Right lobe of liver (tissue), 6 donors: ENCODE measurements around the gene ILDR2. TPM values are rescaled to one million over a fixed set of nuclear protein-coding genes. Genes with fewer than 3 reads are reported as not detected.

Source experiments
- ATAC-seq, 4 donors: fragments of 200-7000 bp; cut with Tn5 transposase; one replicate each; pipeline ENCODE4 v1.9.1; 2020; ENCODE audit warnings: mild to moderate bottlenecking in 4 of 4, moderate library complexity in 4 of 4
- DNase-seq, 3 donors: peaks; one replicate each; pipeline ENCODE4 v3.0.0-alpha.2; 2020
- H3K27ac ChIP-seq, 3 donors: fragments of 200-600 bp; one replicate each; pipeline ENCODE4 v1.8.0; 2022
- H3K27me3 ChIP-seq, 2 donors: fragments of 200-600 bp; one replicate each; pipeline ENCODE4 v1.8.0; 2022
- H3K36me3 ChIP-seq, 4 donors: fragments of 200-600 bp; sonication (generic) in 1 of 4; one replicate each; pipeline versions ENCODE4 v1.5.1 to v1.8.0; 2017 to 2022; ENCODE audit warnings: control low read depth in 1 of 4
- H3K4me1 ChIP-seq, 4 donors: fragments of 200-600 bp; sonication (generic) in 1 of 4; one replicate each; pipeline versions ENCODE4 v1.5.1 to v1.8.0; 2017 to 2022; ENCODE audit warnings: control low read depth in 1 of 4
- H3K4me3 ChIP-seq, 3 donors: fragments of 200-600 bp; one replicate each; pipeline ENCODE4 v1.8.0; 2022
- H3K9me3 ChIP-seq, 4 donors: fragments of 200-600 bp; sonication (generic) in 1 of 4; one replicate each; pipeline versions ENCODE4 v1.5.1 to v1.8.0; 2017 to 2022; ENCODE audit warnings: control low read depth in 1 of 4
- POLR2A ChIP-seq: fragments of 450-650 bp; IDR thresholded peaks from one replicate; pipeline ENCODE4 v1.6.1; 2017; ENCODE audit warnings: antibody characterized with exemption, mild to moderate bottlenecking
- WGBS: methylation state at CpG from one replicate; pipeline ENCODE4 v1.1.6; 2018; ENCODE audit warnings: low coverage, low lambda C conversion rate; ENCODE audit not compliant: insufficient coverage; ENCODE audit errors: missing lambda C conversion rate; 5-methylcytosine and 5-hydroxymethylcytosine counted together
- intact Hi-C, 2 donors: fragments of 100-400 bp; cut with DNase I; formaldehyde crosslinking; loops; one replicate each; pipeline versions ENCODE4 v1.11.2 to v1.14.1; 2022
- long read RNA-seq: library from polyadenylated mRNA; unstranded; transcript quantifications from one replicate; pipeline ENCODE4 v2.0.0, GENCODE V29; 2019
- total RNA-seq, 6 experiments: library from RNA; depleted of rRNA in 2 of 6; stranded (reverse); fragments of >200 nt in 2 of 6; fragmentation: NEBNext Ultra II Directional in 3 of 6; extraction: Animal tissue kit (Norgen Biotek cat#: 25700) in 3 of 6; gene quantifications; one replicate each; pipeline versions ENCODE4 v1.1.0 to v1.2.4, GENCODE V29; 2016 to 2023
- TF ChIP-seq, protein P1 (sequence below), 4 donors: fragments of 200-600 bp in 3 of 4; fragments of 450-650 bp in 1 of 4; IDR thresholded peaks; one replicate each; pipeline versions ENCODE4 v1.5.1 to v1.8.0; 2016 to 2022; ENCODE audit warnings: antibody characterized with exemption in 4 of 4, mild to moderate bottlenecking in 2 of 4
- donor health status: DM: no; HTN: yes; CAD: no.
- donor health status: DM: no; HTN: no; CAD: no.
- donor health status: DM: no; HTN: no; CAD: no.
- donor health status: DM: no; HTN: yes; CAD: no.
- donor health status: DM: no; HTN: yes; CAD: no.

Gene ILDR2
- 1 to 10 TPM; 1.4 to 3.7 (median 2.2) TPM for total RNA-seq
- long read RNA-seq: 0 reads

DNA sequence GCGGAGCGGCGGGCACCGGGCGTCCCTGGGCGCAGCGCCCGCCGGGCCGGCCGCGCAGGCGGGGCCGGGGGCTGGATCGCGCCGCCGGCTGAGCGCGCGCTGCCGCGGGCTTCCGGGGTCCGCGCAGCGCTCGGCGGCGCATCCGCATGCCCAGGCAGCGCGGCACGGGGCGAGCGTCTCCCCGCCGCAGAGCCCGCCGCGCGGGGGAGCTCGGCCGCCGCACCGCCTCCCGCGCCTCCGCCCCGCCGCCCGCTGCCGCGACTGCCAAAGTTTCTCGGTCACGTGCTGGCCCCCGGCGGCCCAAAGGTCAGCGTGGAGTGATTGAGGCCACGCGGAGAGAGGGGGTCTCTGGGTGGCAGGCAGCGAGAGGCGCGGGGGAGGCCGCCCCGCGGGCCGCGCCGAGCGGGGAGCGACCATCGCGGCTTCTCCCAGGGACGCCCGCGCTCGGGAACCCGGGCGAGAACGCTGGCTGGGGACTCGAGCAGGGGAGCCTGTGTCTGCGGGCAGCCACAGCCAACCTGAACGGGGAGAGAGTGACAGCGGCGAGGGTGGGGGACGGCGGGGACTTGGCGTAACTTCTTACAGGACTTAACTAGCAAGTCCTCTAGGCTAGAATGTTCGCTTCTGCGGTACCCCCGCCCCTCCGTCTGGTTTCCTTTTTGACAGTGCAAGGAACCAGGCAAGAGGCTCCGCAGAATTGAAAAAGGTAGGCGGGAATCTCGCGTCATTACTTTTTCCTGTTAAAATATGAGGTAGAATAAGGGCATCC lies at the start of gene ILDR2:
Gene ILDR2, minus strand, starts transcription at position 180 of the 769 bp plus-strand sequence. CDS start 272 bp downstream, outside the sequence.
- intact Hi-C loops: loop anchor here (10.0 kb wide), 1 partner anchor 79 kb away; no protein-coding TSS in a partner anchor
- peaks cover 0 to under 1% (median 0%) of the 10 kb centered on the region in 4 donors for H3K4me1 ChIP-seq
- peak within 1 kb of the TSS; percentile 68 to 81 (median 73) for H3K4me3 ChIP-seq
- peak within 1 kb of the TSS; percentile 23 to 74 (median 51) for H3K27ac ChIP-seq
- no peaks in the 10 kb centered on the region for H3K36me3 ChIP-seq
- H3K27me3 ChIP-seq: no peaks in the 10 kb centered on the region
- WGBS: 0% methylated on average over 12 of the region's 97 CpGs
- TF ChIP-seq POLR2A: no peak
- TF ChIP-seq, protein P1, sequence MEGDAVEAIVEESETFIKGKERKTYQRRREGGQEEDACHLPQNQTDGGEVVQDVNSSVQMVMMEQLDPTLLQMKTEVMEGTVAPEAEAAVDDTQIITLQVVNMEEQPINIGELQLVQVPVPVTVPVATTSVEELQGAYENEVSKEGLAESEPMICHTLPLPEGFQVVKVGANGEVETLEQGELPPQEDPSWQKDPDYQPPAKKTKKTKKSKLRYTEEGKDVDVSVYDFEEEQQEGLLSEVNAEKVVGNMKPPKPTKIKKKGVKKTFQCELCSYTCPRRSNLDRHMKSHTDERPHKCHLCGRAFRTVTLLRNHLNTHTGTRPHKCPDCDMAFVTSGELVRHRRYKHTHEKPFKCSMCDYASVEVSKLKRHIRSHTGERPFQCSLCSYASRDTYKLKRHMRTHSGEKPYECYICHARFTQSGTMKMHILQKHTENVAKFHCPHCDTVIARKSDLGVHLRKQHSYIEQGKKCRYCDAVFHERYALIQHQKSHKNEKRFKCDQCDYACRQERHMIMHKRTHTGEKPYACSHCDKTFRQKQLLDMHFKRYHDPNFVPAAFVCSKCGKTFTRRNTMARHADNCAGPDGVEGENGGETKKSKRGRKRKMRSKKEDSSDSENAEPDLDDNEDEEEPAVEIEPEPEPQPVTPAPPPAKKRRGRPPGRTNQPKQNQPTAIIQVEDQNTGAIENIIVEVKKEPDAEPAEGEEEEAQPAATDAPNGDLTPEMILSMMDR (IDR thresholded peaks at IDR 0.05): peak in 3 of 4 donors; percentile 21 to 43 (median 23)
- no peaks in the 10 kb centered on the region for H3K9me3 ChIP-seq
- ATAC-seq (peak; percentile 86 to 94 (median 94)), DNase-seq (peak; percentile 77 to 84 (median 81))

DNA sequence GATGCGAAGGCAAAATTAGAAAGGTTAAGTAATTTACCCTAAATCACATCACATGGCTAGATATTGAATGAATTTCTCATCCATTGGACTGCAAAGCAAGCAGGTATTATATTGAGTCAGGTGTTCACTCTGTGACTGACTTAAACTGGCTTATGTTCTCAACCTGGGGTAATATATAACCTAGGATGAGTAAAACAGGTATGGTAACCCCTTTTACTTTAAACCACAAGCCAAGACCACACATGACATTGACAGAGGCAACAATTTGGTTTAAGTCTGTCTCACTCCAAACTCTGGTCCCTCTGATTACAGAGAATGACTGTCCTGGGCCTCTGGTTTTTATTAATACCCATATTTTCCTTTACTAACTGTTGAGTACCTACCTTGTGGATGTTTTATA lies 47.0 kb upstream of the ILDR2 start:
- Histone ChIP-seq H3K9me3 (no peaks in the 10 kb centered on the region), H3K36me3 (no peaks in the 10 kb centered on the region), H3K27ac (no peak overlapping the region), H3K4me3 (no peak overlapping the region), H3K4me1 (no peaks in the 10 kb centered on the region), H3K27me3 (no peaks in the 10 kb centered on the region)
- ATAC-seq (no peak), DNase-seq (no peak)
- intact Hi-C loops: no loop called here
- no peak for TF ChIP-seq POLR2A
- TF ChIP-seq, protein P1 (IDR thresholded peaks at IDR 0.05): no peak
- WGBS: 87% methylated on average over 1 of the region's 1 CpG

DNA sequence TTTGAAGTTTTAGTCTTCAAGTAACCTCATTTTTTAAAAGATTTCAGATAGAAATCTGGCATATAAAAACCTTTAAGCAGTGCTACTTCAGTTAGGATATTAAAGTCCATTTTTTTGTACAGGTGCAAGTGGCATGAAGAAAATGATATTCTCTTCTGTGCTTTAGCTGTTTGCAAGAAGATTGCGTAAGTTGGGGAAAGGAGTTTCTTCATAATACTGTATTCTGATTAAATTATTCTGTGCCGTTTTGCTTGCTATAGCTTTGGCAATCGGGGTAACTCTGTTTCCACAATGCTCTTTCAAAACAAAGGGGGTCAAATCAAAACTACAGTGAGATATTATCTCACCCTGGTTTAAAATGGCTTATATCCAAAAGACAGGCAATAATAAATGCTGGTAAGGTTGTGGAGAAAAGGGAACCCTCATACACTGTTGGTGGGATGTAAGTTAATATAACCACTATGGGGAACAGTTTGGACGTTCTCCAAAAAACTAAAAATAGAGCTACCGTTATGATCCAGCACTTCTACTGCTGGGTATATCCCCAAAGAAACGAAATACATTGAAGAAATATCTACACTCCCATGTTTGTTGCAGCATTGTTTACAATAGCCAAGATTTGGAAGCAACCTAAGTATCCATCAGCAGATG lies 40.9 kb upstream of the ILDR2 start:
- Histone ChIP-seq H3K27me3 (no peaks in the 10 kb centered on the region), H3K4me1 (peaks cover 0 to 10% (median 0%) of the 10 kb centered on the region in 4 donors), H3K4me3 (no peak overlapping the region), H3K36me3 (no peaks in the 10 kb centered on the region), H3K9me3 (no peaks in the 10 kb centered on the region), H3K27ac (no peak overlapping the region)
- no peak for DNase-seq
- ATAC-seq: peak in 2 of 4 donors; percentile 31 to 44
- 19% methylated on average over 6 of the region's 6 CpGs for WGBS
- TF ChIP-seq, protein P1 (IDR thresholded peaks at IDR 0.05): no peak
- no peak for TF ChIP-seq POLR2A
- intact Hi-C loops: no loop called here

- Histone ChIP-seq H3K4me3 (no peak overlapping the region), H3K4me1 (peaks cover 0 to 10% (median 0%) of the 10 kb centered on the region in 4 donors), H3K27me3 (no peaks in the 10 kb centered on the region), H3K36me3 (no peaks in the 10 kb centered on the region), H3K9me3 (no peaks in the 10 kb centered on the region), H3K27ac (no peak overlapping the region)
- TF ChIP-seq POLR2A: no peak
- TF ChIP-seq, protein P1 (IDR thresholded peaks at IDR 0.05): no peak
- ATAC-seq (no peak), DNase-seq (no peak)
- intact Hi-C loops: no loop called here
- 79% methylated on average over 7 of the region's 8 CpGs for WGBS
Observed at GRCh38 chr1:167013108-167013929, 38.0 kb upstream of the ILDR2 start.
